Measurements from ENCODE around the gene PTPRG. TPM values are rescaled to one million over a fixed set of nuclear protein-coding genes. Genes with fewer than 3 reads are reported as not detected.

PTPRG gene
- total and polyA plus RNA-seq, 10 of the 15 experiments (the other 5 are each of a cell fraction or from before 2014, with no cell fraction given) = 0.29 to 20.7 (median 1.4) TPM

GRCh38 chr3:61601831-61602230 lies 40.5 kb downstream of the PTPRG start (continued):
- no peak for TF ChIP-seq CBFB (IDR thresholded peaks at IDR 0.05; ENCODE audit: low read depth)
- no peak for TF ChIP-seq ZNF24 (IDR thresholded peaks at IDR 0.05)
- TF ChIP-seq CREB1 (IDR thresholded peaks at IDR 0.05; ENCODE audit: low read depth) = no peak
- no peak for TF ChIP-seq PKNOX1 (IDR thresholded peaks at IDR 0.05)

GRCh38 chr3:61602466-61602865 lies 41.1 kb downstream of the PTPRG start:
- H3K4me3 ChIP-seq = no peak overlapping the region
- intact Hi-C loops (cut with micrococcal nuclease; ENCODE audit: unreplicated experiment) = no loop called here
- no peak overlapping the region for H3K4me2 ChIP-seq (ENCODE audit: control insufficient read depth, insufficient read depth)
- WGBS (ENCODE audit: insufficient coverage, insufficient replicate concordance, low lambda C conversion rate, missing lambda C conversion rate) = 30% methylated on average over 3 of the region's 3 CpGs
- H3K9me3 ChIP-seq (replicated peaks; ENCODE audit: control insufficient read depth, insufficient read depth, low read length) = no peaks in the 10 kb centered on the region
- H3K9ac ChIP-seq (ENCODE audit: control insufficient read depth, insufficient read depth, low read length) = no peak overlapping the region
- no peaks in the 10 kb centered on the region for H4K20me1 ChIP-seq (ENCODE audit: control insufficient read depth, insufficient read depth)
- DNase-seq (ENCODE audit: low read depth, low spot score) = no peak
- in situ Hi-C loops (cut with MboI) = no loop called here
- H3K27ac ChIP-seq (ENCODE audit: control insufficient read depth, insufficient read depth) = no peak overlapping the region
- ATAC-seq = no peak
- no peaks in the 10 kb centered on the region for H3K27me3 ChIP-seq (replicated peaks in 1 of 2; ENCODE audit: control insufficient read depth in 2 of 2, insufficient read depth in 2 of 2, low read length in 1 of 2)
- H3K36me3 ChIP-seq (ENCODE audit: control insufficient read depth in 2 of 2, insufficient read depth in 2 of 2, low read length in 1 of 2) = no peaks in the 10 kb centered on the region
- SMC1A ChIA-PET (ENCODE audit: uncharacterized antibody, unreplicated experiment) = interaction anchor here (1.3 kb wide), 1 partner anchor 9 kb away, joined by 4 read pairs; no protein-coding TSS in a partner anchor
- FAIRE-seq = no peak
- no peaks in the 10 kb centered on the region for H3K4me1 ChIP-seq (ENCODE audit: control insufficient read depth, insufficient read depth, low read length)
- RAD21 ChIA-PET (ENCODE audit: unreplicated experiment) = interaction anchor here (0.6 kb wide), 1 partner anchor 626 kb away, joined by 3 read pairs; no protein-coding TSS in a partner anchor
- H3K79me2 ChIP-seq (ENCODE audit: control insufficient read depth, insufficient read depth, low read length) = no peaks in the 10 kb centered on the region
- no peak overlapping the region for H2AFZ ChIP-seq (ENCODE audit: control insufficient read depth, low read depth, low read length)
- POLR2A ChIA-PET = no interaction called here
- CTCF ChIA-PET = interaction anchor here (0.9 to 1.7 kb wide), 4 partner anchors 19 to 429 kb away, joined by 3 to 5 read pairs (median 4); no protein-coding TSS in a partner anchor
- no TSS peak for BruUV-seq (replicated peaks)
- no peak for TF ChIP-seq CEBPZ (IDR thresholded peaks at IDR 0.05; ENCODE audit: low read depth, low read length)
- TF ChIP-seq CHD4 (IDR thresholded peaks at IDR 0.05) = no peak
- TF ChIP-seq REST (IDR thresholded peaks at IDR 0.05; ENCODE audit: low read depth, low read length) = no peak
- no peak for TF ChIP-seq ZNF622 (IDR thresholded peaks at IDR 0.05)
- no peak for TF ChIP-seq ZNF274 (IDR thresholded peaks at IDR 0.05; ENCODE audit: insufficient read depth, insufficient read length)
- no peak for TF ChIP-seq CEBPB (IDR thresholded peaks at IDR 0.05; ENCODE audit: borderline replicate concordance in 1 of 2, low read depth in 2 of 2, low read length in 2 of 2)
- no peak for TF ChIP-seq PBX3 (IDR thresholded peaks at IDR 0.05; ENCODE audit: insufficient replicate concordance, low read depth, low read length)
- no peak for TF ChIP-seq ELK1 (IDR thresholded peaks at IDR 0.05; ENCODE audit: low read depth, low read length)
- TF ChIP-seq TBL1XR1 (IDR thresholded peaks at IDR 0.05; ENCODE audit: low read depth, low read length) = no peak
